ENCODE results near the gene DMD.
A peak's percentile ranks its signal among the peaks of the same experiment; 100 is the strongest.

Gene DMD

GRCh38 chrX:31228909-31229308, 1982.4 kb downstream of the DMD start:
- DNase-seq (ENCODE audit: low spot score) = no peak

- no peak for DNase-seq (ENCODE audit: low spot score)
Observed at GRCh38 chrX:31228415-31228832, 1982.9 kb downstream of the DMD start.

GRCh38 chrX:31227250-31227649, 1984.1 kb downstream of the DMD start:
- no peak for DNase-seq (ENCODE audit: low spot score)

GRCh38 chrX:31225819-31226218, 1985.5 kb downstream of the DMD start:
- no peak for DNase-seq (ENCODE audit: low spot score)

GRCh38 chrX:31224381-31225012, 1986.9 kb downstream of the DMD start:
- DNase-seq (ENCODE audit: low spot score) = no peak

GRCh38 chrX:31223817-31224216, 1987.5 kb downstream of the DMD start:
- DNase-seq (ENCODE audit: low spot score) = no peak

- peak; percentile 53 for DNase-seq (ENCODE audit: low spot score)
Observed at GRCh38 chrX:31222946-31223345, 1988.4 kb downstream of the DMD start.

- no peak for DNase-seq (ENCODE audit: low spot score)
Observed at GRCh38 chrX:31219174-31219573, 1992.2 kb downstream of the DMD start.

- no peak for DNase-seq (ENCODE audit: low spot score)
Observed at GRCh38 chrX:31217084-31217483, 1994.3 kb downstream of the DMD start.

GRCh38 chrX:31215277-31215815, 1996.0 kb downstream of the DMD start:
- DNase-seq (ENCODE audit: low spot score) = no peak

GRCh38 chrX:31213941-31214340, 1997.4 kb downstream of the DMD start:
- DNase-seq (ENCODE audit: low spot score) = no peak

GRCh38 chrX:31212856-31213748, 1998.2 kb downstream of the DMD start:
- no peak for DNase-seq (ENCODE audit: low spot score)

GRCh38 chrX:31209005-31209628, 2002.2 kb downstream of the DMD start:
- DNase-seq (ENCODE audit: low spot score) = no peak

- no peak for DNase-seq (ENCODE audit: low spot score)
Observed at GRCh38 chrX:31201503-31201902, 2009.8 kb downstream of the DMD start.

GRCh38 chrX:31200430-31200829, 2010.9 kb downstream of the DMD start:
- DNase-seq (ENCODE audit: low spot score) = no peak

- DNase-seq (ENCODE audit: low spot score) = no peak
Observed at GRCh38 chrX:31199840-31200114, 2011.6 kb downstream of the DMD start.

GRCh38 chrX:31199056-31199839, 2012.1 kb downstream of the DMD start:
- no peak for DNase-seq (ENCODE audit: low spot score)

GRCh38 chrX:31190221-31190975, 2021.0 kb downstream of the DMD start:
- no peak for DNase-seq (ENCODE audit: low spot score)

GRCh38 chrX:31186693-31187338, 2024.5 kb downstream of the DMD start:
- DNase-seq (ENCODE audit: low spot score) = no peak

GRCh38 chrX:31185884-31186283, 2025.5 kb downstream of the DMD start:
- no peak for DNase-seq (ENCODE audit: low spot score)
